Skin epidermis (tissue), 12 donors: ENCODE data around the gene RTKN2.
"Not testable (repeated sequence)": the region's sequence is repeated elsewhere in the genome, so short reads cannot be mapped to it uniquely, and the experiment has no call there.

Experiments used
- H3K27ac ChIP-seq, 21 experiments: fragments of 200-600 bp; sonication (generic) in 11 of 21; one replicate each; pipeline ENCODE4 v1.5.0; 2020; ENCODE audit warnings: mild to moderate bottlenecking in 3 of 21, inconsistent platforms in 2 of 21, moderate library complexity in 2 of 21
- H3K4me3 ChIP-seq, 7 experiments: fragments of 200-600 bp; sonication (generic) in 2 of 7; one replicate each; pipeline ENCODE4 v1.5.0; 2020; ENCODE audit warnings: inconsistent platforms in 2 of 7, mild to moderate bottlenecking in 2 of 7, moderate library complexity in 1 of 7

The RTKN2 gene

GRCh38 chr10:62261666-62262065 is 7.0 kb downstream of the RTKN2 start:
- Histone ChIP-seq H3K4me3 (no peak overlapping the region), H3K27ac (no peak overlapping the region)

GRCh38 chr10:62259998-62260397 is 8.6 kb downstream of the RTKN2 start:
- no peak overlapping the region for H3K27ac ChIP-seq
- no peak overlapping the region for H3K4me3 ChIP-seq

GRCh38 chr10:62259456-62259855 is 9.2 kb downstream of the RTKN2 start:
- Histone ChIP-seq H3K27ac (no peak overlapping the region), H3K4me3 (no peak overlapping the region)

GRCh38 chr10:62258926-62259325 is 9.7 kb downstream of the RTKN2 start:
- no peak overlapping the region for H3K27ac ChIP-seq
- H3K4me3 ChIP-seq = no peak overlapping the region

GRCh38 chr10:62253704-62254103 is 14.9 kb downstream of the RTKN2 start:
- H3K4me3 ChIP-seq = no peak overlapping the region
- H3K27ac ChIP-seq = no peak overlapping the region

- H3K27ac ChIP-seq = no peak overlapping the region
- H3K4me3 ChIP-seq = no peak overlapping the region
Measured at GRCh38 chr10:62252051-62252450, 16.6 kb downstream of the RTKN2 start.

- H3K27ac ChIP-seq = no peak overlapping the region
- no peak overlapping the region for H3K4me3 ChIP-seq
Measured at GRCh38 chr10:62250594-62251198, 17.9 kb downstream of the RTKN2 start.

- no peak overlapping the region for H3K27ac ChIP-seq
- H3K4me3 ChIP-seq = no peak overlapping the region
Measured at GRCh38 chr10:62249957-62250356, 18.7 kb downstream of the RTKN2 start.

- Histone ChIP-seq H3K4me3 (no peak overlapping the region), H3K27ac (no peak overlapping the region)
Measured at GRCh38 chr10:62248465-62248864, 20.2 kb downstream of the RTKN2 start.

GRCh38 chr10:62244785-62245467 is 23.7 kb downstream of the RTKN2 start:
- no peak overlapping the region for H3K4me3 ChIP-seq
- H3K27ac ChIP-seq = peak overlapping the region in 7 of 21 experiments; percentile 9 to 82 (median 76)

- peak overlapping the region in 14 of 21 experiments; percentile 18 to 82 (median 69) for H3K27ac ChIP-seq
- peak overlapping the region in 1 of 7 experiments; percentile 16 for H3K4me3 ChIP-seq
Measured at GRCh38 chr10:62244088-62244487, 24.6 kb downstream of the RTKN2 start.

- H3K27ac ChIP-seq = peak overlapping the region in 17 of 21 experiments; percentile 18 to 82 (median 66)
- H3K4me3 ChIP-seq = peak overlapping the region in 1 of 7 experiments; percentile 16
Measured at GRCh38 chr10:62243647-62243997, 25.0 kb downstream of the RTKN2 start.

- Histone ChIP-seq H3K4me3 (peak overlapping the region in 1 of 7 experiments; percentile 16), H3K27ac (peak overlapping the region in 17 of 21 experiments; percentile 18 to 82 (median 66))
Measured at GRCh38 chr10:62242965-62243646, 25.5 kb downstream of the RTKN2 start.

- H3K4me3 ChIP-seq = not testable (repeated sequence)
- H3K27ac ChIP-seq = peak overlapping the region in 3 of 21 experiments; percentile 4 to 67 (median 37)
Measured at GRCh38 chr10:62241521-62241920, 27.1 kb downstream of the RTKN2 start.

- Histone ChIP-seq H3K27ac (peak overlapping the region in 6 of 21 experiments; percentile 1 to 68 (median 48)), H3K4me3 (no peak overlapping the region)
Measured at GRCh38 chr10:62239994-62240393, 28.6 kb downstream of the RTKN2 start.

GRCh38 chr10:62238880-62239279 is 29.8 kb downstream of the RTKN2 start:
- H3K4me3 ChIP-seq = no peak overlapping the region
- H3K27ac ChIP-seq = peak overlapping the region in 7 of 21 experiments; percentile 10 to 68 (median 26)

- Histone ChIP-seq H3K4me3 (no peak overlapping the region), H3K27ac (peak overlapping the region in 5 of 21 experiments; percentile 10 to 68 (median 26))
Measured at GRCh38 chr10:62237966-62238365, 30.7 kb downstream of the RTKN2 start.

- peak overlapping the region in 4 of 21 experiments; percentile 10 to 68 (median 19) for H3K27ac ChIP-seq
Measured at GRCh38 chr10:62237506-62237905, 31.1 kb downstream of the RTKN2 start.

GRCh38 chr10:62234077-62234605 is 34.5 kb downstream of the RTKN2 start:
- Histone ChIP-seq H3K27ac (peak overlapping the region in 3 of 21 experiments; percentile 29 to 80 (median 52)), H3K4me3 (no peak overlapping the region)

More at GRCh38 chr10:62237506-62237905, 31.1 kb downstream of the RTKN2 start:
- no peak overlapping the region for H3K4me3 ChIP-seq

- H3K27ac ChIP-seq = peak overlapping the region in 3 of 21 experiments; percentile 29 to 80 (median 52)
- H3K4me3 ChIP-seq = no peak overlapping the region
Measured at GRCh38 chr10:62233356-62234076, 35.1 kb downstream of the RTKN2 start.
